ENCODE results near the gene FILIP1L.
"Not testable (repeated sequence)": the region's sequence is repeated elsewhere in the genome, so short reads cannot be mapped to it uniquely, and the experiment has no call there.

Gene FILIP1L

GRCh38 chr3:99843590-99844258 is 270.6 kb downstream of the FILIP1L start:
- H3K4me3 Mint-ChIP-seq = no peak overlapping the region
- H3K27me3 Mint-ChIP-seq = no peaks in the 10 kb centered on the region
- H3K4me1 Mint-ChIP-seq = peaks cover 12% of the 10 kb centered on the region
- H3K36me3 Mint-ChIP-seq = no peaks in the 10 kb centered on the region
- H3K9me3 Mint-ChIP-seq = no peaks in the 10 kb centered on the region
- H3K27ac Mint-ChIP-seq = no peak overlapping the region

DNA sequence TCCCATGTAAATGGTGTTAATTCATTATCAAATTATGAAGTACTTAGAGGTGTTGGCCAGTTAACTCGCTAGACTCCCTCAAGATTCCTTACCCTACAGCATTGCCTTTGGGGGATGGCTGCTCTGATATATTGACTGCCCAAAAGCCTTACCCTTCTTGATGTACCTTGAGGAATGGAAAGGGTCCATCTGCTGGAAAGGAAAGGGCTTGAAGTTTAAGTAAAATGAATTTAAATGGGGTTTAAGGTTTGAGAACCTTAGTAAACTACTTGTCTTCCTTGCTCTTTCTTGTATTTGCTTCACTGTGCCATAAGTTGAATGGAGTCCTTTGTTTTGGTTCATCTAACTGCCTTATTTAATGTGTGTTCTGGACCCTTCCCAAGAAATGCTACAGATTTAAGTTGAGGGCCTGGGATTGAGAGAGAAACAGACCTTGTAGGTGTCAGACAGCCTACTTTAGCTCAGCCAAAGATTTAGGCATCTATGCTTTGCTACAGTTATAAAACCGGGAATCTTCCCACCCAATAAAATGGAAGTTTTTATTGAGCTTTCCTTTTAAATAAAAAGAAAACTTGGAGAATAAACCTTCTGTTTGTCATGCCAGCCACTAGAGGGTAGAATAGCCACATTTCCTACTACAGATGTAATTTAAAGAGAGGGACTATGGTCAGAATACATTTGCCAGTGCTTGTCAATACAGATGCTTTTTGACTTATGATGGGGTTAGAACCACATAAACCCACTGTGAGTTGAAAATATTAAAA is 271.3 kb downstream of the FILIP1L start:
- H3K4me3 Mint-ChIP-seq = no peak overlapping the region
- H3K27ac Mint-ChIP-seq = no peak overlapping the region
- H3K36me3 Mint-ChIP-seq = no peaks in the 10 kb centered on the region
- H3K4me1 Mint-ChIP-seq = peaks cover 12% of the 10 kb centered on the region
- no peaks in the 10 kb centered on the region for H3K9me3 Mint-ChIP-seq
- H3K27me3 Mint-ChIP-seq = no peaks in the 10 kb centered on the region

- H3K36me3 Mint-ChIP-seq, H3K9me3 Mint-ChIP-seq, H3K4me3 Mint-ChIP-seq, H3K27me3 Mint-ChIP-seq, H3K27ac Mint-ChIP-seq: not testable (repeated sequence)
- peaks cover 12% of the 10 kb centered on the region for H3K4me1 Mint-ChIP-seq
Observed at GRCh38 chr3:99841949-99842348, 272.4 kb downstream of the FILIP1L start.

DNA sequence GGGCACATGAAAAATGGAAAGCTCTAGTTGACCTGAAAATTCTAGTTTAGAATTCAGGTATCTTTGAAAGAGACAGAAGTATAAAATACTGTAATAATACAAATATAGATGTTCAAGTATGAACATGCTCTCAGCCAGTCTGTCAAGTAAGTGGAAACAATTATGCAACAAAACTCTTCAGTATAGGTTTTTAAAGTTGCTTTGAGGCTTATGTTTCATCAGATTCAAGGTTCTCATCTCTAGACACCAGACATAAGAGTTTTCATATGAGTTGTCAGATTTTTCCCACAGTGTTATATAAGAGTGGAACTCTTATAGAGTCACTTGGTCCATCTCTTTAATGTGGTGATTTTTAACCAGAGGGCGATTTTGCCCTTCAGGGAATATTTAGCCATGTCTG is 274.7 kb downstream of the FILIP1L start:
- no peak overlapping the region for H3K27ac Mint-ChIP-seq
- no peaks in the 10 kb centered on the region for H3K9me3 Mint-ChIP-seq
- peaks cover 1% of the 10 kb centered on the region for H3K4me1 Mint-ChIP-seq
- no peak overlapping the region for H3K4me3 Mint-ChIP-seq
- no peaks in the 10 kb centered on the region for H3K36me3 Mint-ChIP-seq
- H3K27me3 Mint-ChIP-seq = no peaks in the 10 kb centered on the region

DNA sequence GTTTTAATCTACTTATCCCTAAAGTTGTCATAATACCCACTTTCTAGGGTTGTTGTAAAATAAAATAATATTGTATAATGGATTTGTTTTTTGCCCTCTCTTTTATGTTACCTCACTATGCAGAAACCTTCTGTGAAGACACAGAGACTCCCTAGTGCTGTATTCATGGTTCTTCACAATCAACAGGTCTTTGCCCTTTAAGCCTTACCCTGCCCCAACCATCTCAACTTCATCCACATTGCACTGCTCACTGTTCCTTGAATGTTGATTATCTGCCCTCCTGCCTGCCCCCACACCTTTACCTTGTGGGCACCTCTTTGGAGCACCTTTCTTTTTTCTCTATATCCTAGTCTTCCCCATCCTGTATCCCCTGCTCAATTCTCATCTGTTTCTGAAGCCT is 275.5 kb downstream of the FILIP1L start:
- Mint-ChIP-seq H3K4me1 (no peaks in the 10 kb centered on the region), H3K4me3 (no peak overlapping the region), H3K27me3 (no peaks in the 10 kb centered on the region), H3K9me3 (no peaks in the 10 kb centered on the region), H3K27ac (no peak overlapping the region), H3K36me3 (no peaks in the 10 kb centered on the region)

DNA sequence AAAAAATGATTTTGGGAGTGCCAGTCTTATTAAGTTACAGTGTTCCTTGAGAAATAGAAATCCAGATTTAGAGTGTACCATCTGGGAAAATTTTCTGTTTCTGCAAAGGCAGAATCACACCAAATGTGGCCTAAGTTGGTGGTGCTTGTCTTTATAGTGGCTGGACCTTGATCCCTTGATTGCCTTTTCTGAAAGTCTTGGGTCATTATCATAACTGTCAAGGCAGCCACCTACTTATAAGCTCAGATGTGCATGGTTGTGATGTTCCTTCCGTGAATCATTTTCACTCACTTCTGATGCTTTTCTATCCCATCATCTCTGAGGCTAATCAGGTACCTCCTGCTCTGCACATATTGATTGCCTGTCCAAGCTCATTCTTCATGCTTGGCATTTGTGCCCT is 276.6 kb downstream of the FILIP1L start:
- Mint-ChIP-seq H3K4me3 (no peak overlapping the region), H3K36me3 (no peaks in the 10 kb centered on the region), H3K27me3 (no peaks in the 10 kb centered on the region), H3K4me1 (peaks cover 10% of the 10 kb centered on the region), H3K27ac (no peak overlapping the region), H3K9me3 (no peaks in the 10 kb centered on the region)

GRCh38 chr3:99836681-99837080 is 277.6 kb downstream of the FILIP1L start:
- H3K27ac Mint-ChIP-seq = no peak overlapping the region
- H3K4me3 Mint-ChIP-seq = no peak overlapping the region
- no peaks in the 10 kb centered on the region for H3K36me3 Mint-ChIP-seq
- no peaks in the 10 kb centered on the region for H3K27me3 Mint-ChIP-seq
- no peaks in the 10 kb centered on the region for H3K9me3 Mint-ChIP-seq
- peaks cover 10% of the 10 kb centered on the region for H3K4me1 Mint-ChIP-seq

GRCh38 chr3:99834211-99834957 is 279.9 kb downstream of the FILIP1L start:
- no peak overlapping the region for H3K27ac Mint-ChIP-seq
- no peaks in the 10 kb centered on the region for H3K9me3 Mint-ChIP-seq
- H3K27me3 Mint-ChIP-seq = no peaks in the 10 kb centered on the region
- H3K36me3 Mint-ChIP-seq = no peaks in the 10 kb centered on the region
- peaks cover 10% of the 10 kb centered on the region for H3K4me1 Mint-ChIP-seq
- H3K4me3 Mint-ChIP-seq = no peak overlapping the region

DNA sequence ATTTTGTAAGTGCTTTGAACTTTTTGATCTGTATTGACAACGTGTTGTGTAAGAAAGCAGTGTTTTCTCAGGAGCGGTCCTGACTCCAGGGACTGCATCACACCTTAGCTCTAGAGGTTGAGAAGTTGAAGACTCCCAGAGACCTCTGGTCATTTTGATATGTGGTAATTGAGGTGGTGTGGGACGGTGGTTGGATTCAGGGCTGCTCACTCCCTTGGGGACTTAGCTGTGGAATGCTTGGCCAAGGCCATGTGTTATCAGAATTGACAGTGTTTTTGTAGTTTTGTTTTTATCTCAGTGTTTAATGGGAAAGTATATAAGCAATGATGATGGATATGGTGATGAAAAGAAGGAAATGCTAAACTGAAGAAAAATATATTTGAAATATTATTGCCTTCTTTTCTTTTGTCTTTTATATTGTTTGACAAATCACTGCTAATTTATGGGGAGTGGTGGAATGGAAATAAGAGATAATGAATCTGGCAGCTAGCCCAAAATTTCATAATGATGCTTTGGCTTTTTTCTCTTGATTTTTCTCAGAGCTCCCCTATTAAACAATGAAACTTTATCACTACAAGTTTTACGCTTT is 280.6 kb downstream of the FILIP1L start:
- Mint-ChIP-seq H3K4me3 (no peak overlapping the region), H3K27me3 (no peaks in the 10 kb centered on the region), H3K9me3 (no peaks in the 10 kb centered on the region), H3K4me1 (peaks cover 10% of the 10 kb centered on the region), H3K27ac (no peak overlapping the region), H3K36me3 (no peaks in the 10 kb centered on the region)

GRCh38 chr3:99829844-99830243 is 284.5 kb downstream of the FILIP1L start:
- no peak overlapping the region for H3K27ac Mint-ChIP-seq
- no peaks in the 10 kb centered on the region for H3K36me3 Mint-ChIP-seq
- H3K27me3 Mint-ChIP-seq = no peaks in the 10 kb centered on the region

GRCh38 chr3:99825004-99825640 is 289.2 kb downstream of the FILIP1L start:
- Mint-ChIP-seq H3K9me3 (no peaks in the 10 kb centered on the region), H3K27me3 (no peaks in the 10 kb centered on the region), H3K36me3 (peaks cover 3% of the 10 kb centered on the region), H3K27ac (peak overlapping the region; percentile 89), H3K4me3 (no peak overlapping the region), H3K4me1 (peaks cover 34% of the 10 kb centered on the region)

More at GRCh38 chr3:99829844-99830243, 284.5 kb downstream of the FILIP1L start:
- peaks cover 17% of the 10 kb centered on the region for H3K4me1 Mint-ChIP-seq
- H3K9me3 Mint-ChIP-seq = no peaks in the 10 kb centered on the region
- no peak overlapping the region for H3K4me3 Mint-ChIP-seq

GRCh38 chr3:99823723-99824711 is 290.3 kb downstream of the FILIP1L start:
- Mint-ChIP-seq H3K27me3 (no peaks in the 10 kb centered on the region), H3K36me3 (peaks cover 3% of the 10 kb centered on the region), H3K27ac (no peak overlapping the region), H3K4me3 (no peak overlapping the region), H3K9me3 (no peaks in the 10 kb centered on the region), H3K4me1 (peaks cover 38% of the 10 kb centered on the region)

- no peak overlapping the region for H3K27ac Mint-ChIP-seq
- no peaks in the 10 kb centered on the region for H3K9me3 Mint-ChIP-seq
- H3K27me3 Mint-ChIP-seq = no peaks in the 10 kb centered on the region
- peak overlapping the region; percentile 100 for H3K4me3 Mint-ChIP-seq
- H3K4me1 Mint-ChIP-seq = peaks cover 58% of the 10 kb centered on the region
- H3K36me3 Mint-ChIP-seq = peaks cover 3% of the 10 kb centered on the region
Observed at GRCh38 chr3:99818818-99819217, 295.5 kb downstream of the FILIP1L start.

GRCh38 chr3:99817437-99818240 is 296.7 kb downstream of the FILIP1L start, which contains the start of gene CMSS1:
TSS of gene CMSS1 (plus strand) at chr3:99817862.
- Mint-ChIP-seq H3K36me3 (peaks cover 1% of the 10 kb centered on the region), H3K4me1 (peaks cover 51% of the 10 kb centered on the region), H3K4me3 (peak within 1 kb of the TSS; percentile 100), H3K27ac (peak within 1 kb of the TSS; percentile 100), H3K27me3 (no peaks in the 10 kb centered on the region), H3K9me3 (no peaks in the 10 kb centered on the region)
